ENCODE data around the gene MACROD1.
A peak's percentile ranks its signal among the peaks of the same experiment; 100 is the strongest.

The MACROD1 gene

DNA sequence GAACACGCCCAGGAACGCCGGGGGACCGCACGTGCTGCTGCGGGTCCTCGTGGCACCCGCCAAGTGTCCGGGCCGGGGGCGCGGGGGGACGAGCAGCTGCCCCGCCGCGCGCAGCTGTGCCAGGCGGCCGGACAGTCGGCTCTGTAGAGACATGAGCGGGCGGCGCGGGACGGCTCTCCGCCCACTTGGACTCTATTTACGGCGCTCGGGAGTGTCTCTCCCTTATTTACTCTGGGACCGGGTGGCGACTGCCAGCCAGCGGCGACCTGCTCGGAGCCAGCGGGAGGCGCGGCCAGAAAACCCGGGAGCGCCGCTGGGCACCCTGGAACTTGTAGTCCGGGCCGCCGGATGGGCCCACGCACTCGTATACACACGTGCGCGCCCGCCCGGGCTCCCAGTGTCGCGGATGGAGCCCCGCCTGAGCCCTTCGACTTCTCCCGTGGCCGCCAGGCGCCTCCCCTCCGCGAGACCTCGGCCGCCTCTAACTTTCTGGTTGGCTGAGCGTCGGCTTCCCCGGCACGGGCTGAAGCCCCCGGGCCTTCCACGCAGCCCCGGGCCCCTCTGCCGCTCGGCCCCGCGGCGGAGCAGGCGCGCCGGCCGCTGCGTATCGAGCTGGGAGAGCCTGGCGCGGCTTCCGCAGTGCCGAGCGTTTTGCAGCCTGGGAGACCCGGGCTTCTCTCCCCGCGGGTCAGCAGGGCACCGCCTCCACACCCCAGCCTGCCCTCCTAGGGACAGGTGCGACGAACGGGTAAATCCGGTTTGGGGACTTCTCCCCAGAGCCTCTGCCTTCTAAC is at the start of gene MACROD1:
Gene MACROD1 (minus strand): TSS at position 272 of the 794 bp plus-strand sequence. CDS start 119 bp downstream, at position 153.
- peak; percentile 93 for DNase-seq (ENCODE audit: low spot score)

DNA sequence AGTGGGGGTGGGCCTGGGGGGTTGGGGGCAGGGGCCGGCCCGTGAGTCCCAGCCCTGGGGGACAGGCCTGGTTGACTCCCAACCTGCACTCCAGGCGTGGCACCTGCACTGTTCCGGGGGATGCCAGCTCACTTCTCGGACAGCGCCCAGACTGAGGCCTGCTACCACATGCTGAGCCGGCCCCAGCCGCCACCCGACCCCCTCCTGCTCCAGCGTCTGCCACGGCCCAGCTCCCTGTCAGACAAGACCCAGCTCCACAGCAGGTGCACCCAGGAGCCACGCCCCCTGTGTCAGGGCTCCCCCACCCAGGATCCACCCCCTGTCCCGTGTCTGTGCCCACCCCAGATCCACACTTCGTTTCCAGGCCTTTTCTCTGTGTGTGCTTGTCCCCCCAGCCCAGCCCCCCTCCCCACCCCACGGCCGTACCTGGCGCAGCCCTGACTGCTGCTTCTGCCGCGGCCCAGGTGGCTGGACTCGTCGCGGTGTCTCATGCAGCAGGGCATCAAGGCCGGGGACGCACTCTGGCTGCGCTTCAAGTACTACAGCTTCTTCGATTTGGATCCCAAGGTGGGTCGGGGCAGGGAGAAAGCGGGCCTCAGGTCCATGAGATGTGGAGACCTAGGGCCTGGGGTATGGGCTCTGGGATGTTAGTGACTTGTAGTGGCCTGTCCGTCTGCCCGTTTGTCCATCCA is 45.4 kb upstream of the MACROD1 start:
- no peak for DNase-seq (ENCODE audit: low spot score)

DNA sequence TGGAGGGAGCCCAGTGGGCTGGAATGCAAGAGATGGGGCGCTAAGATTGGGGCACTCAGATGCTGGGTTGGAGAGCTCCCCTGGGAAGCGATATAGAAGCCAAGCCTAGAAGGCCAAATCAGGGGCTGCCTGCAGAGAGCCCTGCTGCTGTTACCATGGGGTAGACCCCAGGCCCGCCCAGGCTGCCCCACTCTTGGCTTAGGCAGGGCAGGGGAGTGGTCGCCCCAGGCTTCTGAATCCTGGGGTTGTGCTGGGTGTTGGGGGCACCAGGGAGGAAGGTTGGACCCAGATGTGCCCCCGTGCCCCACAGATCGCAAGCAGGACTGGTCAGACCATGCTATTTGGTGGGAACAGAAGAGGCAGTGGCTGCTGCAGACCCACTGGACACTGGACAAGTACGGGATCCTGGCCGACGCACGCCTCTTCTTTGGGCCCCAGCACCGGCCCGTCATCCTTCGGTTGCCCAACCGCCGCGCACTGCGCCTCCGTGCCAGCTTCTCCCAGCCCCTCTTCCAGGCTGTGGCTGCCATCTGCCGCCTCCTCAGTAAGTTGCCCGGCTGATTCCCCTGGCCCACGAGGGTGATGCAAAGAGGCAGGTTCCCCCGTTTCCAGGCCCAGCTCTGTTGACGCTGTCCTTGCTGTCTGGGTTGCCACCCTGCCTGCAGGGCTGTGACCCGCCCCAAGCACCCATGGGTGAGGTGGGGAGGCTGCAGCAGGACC is 44.5 kb upstream of the MACROD1 start:
- peak; percentile 40 for DNase-seq (ENCODE audit: low spot score)

DNA sequence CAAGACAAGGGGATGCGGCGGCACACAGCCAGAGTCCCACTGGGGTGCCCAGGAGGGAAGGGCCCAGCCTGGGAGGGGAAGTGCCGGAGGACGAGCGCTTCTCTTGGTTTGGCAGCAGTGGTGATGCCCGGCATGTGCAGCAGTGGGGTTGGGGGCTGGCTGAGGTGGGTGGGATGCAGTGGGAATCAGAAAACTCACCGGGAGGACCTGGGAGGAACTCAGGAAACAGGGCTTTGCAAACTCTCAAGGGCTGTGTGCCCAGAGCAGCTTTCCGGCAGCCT is 43.6 kb upstream of the MACROD1 start:
- DNase-seq (ENCODE audit: low spot score), result no peak

GRCh38 chr11:64208796-64209562 is 43.1 kb upstream of the MACROD1 start:
- DNase-seq (ENCODE audit: low spot score), result peak; percentile 26

DNA sequence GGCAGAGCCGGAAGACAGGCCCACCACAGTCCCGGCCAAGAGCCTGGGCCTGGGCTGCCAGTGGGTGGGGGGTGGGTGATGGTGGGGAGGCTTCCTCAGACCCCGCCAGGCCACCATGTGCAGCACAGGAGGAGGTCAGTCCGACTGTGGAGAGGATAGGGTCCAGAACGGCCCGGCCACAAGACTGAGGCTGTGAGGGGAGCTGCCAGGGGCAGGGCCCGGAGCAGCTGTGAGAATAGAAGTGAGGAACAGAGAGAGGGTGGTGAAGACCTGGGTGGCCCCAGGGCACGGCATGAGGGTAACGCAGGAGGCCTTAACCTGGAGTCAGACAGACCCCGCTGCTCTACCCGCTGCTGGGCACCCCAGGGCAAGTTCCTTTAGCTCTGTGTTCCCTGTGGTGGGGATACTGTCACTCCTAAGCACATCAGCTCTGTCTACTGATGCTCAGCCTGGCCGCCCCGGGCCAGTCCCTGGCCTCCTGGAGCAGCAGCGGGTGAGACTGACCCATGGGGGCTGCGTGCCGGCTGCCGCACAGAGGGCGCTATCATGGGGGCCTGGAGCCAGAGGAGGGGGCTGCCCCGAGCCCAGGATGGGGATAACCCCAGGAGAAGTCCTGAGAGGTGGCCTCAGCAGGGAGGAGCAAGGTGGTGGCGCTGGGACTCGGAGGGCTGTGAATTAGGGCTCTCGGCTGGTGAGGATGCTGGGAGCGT is 42.3 kb upstream of the MACROD1 start:
- DNase-seq (ENCODE audit: low spot score), result peak; percentile 26

GRCh38 chr11:64207256-64208085 is 41.6 kb upstream of the MACROD1 start:
- DNase-seq (ENCODE audit: low spot score), result peak; percentile 22

DNA sequence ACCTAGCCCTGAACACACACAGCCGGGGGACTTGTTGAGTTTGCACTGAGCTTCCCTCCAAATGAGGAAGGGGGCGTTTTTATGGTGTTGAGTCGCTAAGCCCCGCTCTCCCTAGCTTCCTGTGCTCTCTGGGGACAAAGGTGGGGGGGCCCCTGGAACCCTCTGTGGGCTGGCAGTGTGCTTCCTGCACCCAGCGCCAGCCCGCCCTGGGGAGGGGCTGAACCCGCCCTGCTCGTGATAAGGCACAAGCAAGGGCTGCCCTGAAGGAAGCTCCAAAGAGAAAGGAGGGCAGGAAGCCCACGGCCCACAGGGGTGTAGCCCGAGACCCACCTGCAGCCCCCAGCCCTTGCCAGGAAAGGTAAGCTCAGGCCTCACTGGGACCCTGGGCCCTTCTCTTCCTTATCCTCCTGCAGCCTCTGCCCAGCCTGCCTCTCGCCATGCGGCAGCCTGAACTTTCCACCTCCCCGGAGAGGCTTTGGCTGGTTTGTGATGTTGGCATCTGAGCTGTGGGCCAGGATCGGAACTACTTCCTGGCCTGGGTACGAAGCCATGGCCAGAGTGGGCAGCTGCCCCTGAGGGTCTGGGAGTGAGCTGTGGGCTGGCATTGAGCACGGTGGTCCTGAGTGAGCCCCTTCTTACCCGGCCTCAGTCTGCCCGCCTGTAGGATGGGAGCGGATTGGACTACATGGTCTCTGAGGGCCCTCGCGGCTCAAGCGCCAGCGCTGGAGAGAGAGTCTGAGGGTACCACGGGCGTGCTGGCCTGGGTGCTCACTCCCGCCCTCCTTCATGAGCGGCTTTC is 40.7 kb upstream of the MACROD1 start, which contains the start of gene FERMT3:
Gene FERMT3 (plus strand): TSS at position 265 of the 799 bp plus-strand sequence. CDS start 644 bp downstream, outside the sequence.
- peak; percentile 26 for DNase-seq (ENCODE audit: low spot score)

- peak; percentile 91 for DNase-seq (ENCODE audit: low spot score)
These were observed 38.6 kb upstream of the MACROD1 start for GRCh38 chr11:64204464-64204989.

- DNase-seq (ENCODE audit: low spot score), result peak; percentile 38
These were observed 38.1 kb upstream of the MACROD1 start for GRCh38 chr11:64204080-64204440.

- peak; percentile 32 for DNase-seq (ENCODE audit: low spot score)
These were observed 37.6 kb upstream of the MACROD1 start for GRCh38 chr11:64203421-64204079.

- no peak for DNase-seq (ENCODE audit: low spot score)
These were observed 37.1 kb upstream of the MACROD1 start for GRCh38 chr11:64202992-64203391.

DNA sequence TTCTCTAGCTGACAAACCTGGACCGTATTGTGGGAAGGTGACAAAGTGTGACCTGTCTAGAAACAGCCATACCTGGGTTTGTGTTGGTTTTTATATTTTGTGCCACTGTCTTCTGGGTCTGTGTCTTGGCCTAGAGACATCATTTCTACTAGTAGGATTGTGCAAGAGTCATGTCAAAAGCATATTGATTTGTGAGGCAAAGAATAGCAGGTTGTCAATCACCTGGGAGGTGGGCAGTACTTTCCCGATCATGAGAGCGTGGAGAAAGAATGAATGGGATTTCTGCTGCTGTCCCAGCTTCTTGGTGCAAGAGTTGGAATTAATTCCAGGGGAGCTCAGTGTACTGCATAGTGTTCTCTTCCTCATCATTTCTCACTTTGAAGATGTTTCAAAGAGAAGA is 35.6 kb upstream of the MACROD1 start:
- DNase-seq (ENCODE audit: low spot score), result no peak

DNA sequence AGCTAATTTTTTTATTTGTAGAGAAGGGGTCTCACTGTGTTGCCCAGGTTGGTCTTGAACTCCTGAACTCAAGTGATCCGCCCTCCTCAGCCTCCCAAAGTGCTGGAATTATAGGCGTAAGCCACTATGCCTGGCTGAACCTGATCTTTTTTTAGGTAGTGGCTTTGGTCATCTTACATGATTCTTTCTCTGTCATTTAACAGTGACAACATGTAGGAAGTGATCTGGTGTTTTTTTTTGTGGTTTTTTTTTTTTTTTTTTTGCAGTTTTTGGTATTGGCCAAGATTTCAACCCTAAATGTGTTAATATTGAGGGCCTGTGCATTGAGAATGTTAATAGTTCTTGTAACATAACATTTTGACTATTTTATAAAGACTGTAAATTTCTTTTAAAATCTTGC is 32.6 kb upstream of the MACROD1 start:
- DNase-seq (ENCODE audit: low spot score), result no peak

DNA sequence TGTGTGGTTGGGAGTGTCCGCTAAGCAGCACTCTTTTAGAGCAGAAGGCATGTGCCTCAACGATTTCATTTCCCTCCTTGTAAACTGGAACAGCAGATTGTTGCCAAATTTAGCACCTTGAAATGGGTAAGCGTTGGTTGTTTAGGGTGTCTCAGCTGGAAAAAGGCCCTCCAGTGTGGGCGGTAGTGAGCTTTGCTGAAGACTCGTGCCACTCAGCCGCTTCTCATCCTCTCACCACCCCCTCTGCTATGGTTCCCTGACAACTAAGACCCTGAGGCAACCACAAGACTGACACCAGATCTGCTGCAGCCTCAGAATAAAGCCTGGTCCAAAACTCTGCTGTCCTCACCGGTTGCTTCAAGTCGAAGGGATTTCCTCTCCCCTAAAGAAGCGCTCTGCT is 30.7 kb upstream of the MACROD1 start:
- DNase-seq (ENCODE audit: low spot score), result no peak

DNA sequence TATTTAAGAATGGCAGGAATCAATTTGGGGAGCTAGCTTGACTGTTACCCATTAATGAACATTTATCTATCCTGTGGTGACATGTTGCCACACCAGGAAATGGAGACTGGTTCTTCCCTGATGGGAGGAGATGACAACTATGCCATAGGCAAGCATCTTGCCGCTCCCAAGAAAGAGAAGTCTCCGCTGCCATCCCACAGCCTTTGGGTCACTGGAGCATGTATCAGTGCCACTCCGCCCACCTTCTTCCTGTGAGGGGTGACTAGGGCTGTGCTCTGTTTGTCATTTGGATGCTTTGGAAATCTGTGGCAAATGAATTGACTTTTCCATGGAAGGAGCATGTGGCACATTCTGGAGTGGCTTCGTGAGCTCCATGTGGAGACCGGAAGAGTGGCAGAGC is 26.5 kb upstream of the MACROD1 start:
- DNase-seq (ENCODE audit: low spot score), result no peak

- no peak for DNase-seq (ENCODE audit: low spot score)
These were observed 20.7 kb upstream of the MACROD1 start for GRCh38 chr11:64186492-64187165.

All from D341Med (cell line).